Muscle of leg (tissue), 11 donors: ENCODE data around the gene SLC9C1. TPM values are rescaled to one million over a fixed set of nuclear protein-coding genes. Genes with fewer than 3 reads are reported as not detected.

Experiments used
- DNase-seq: peaks from one replicate; pipeline ENCODE4 v3.0.0; 2013
- H3K27ac ChIP-seq: one replicate; pipeline ENCODE4 v1.5.1; 2013; ENCODE audit warnings: mild to moderate bottlenecking, low read length, control low read depth
- H3K27me3 ChIP-seq: one replicate; pipeline ENCODE4 v1.6.1; 2013; ENCODE audit warnings: low read length; ENCODE audit not compliant: control insufficient read depth, insufficient read depth
- H3K36me3 ChIP-seq: one replicate; pipeline ENCODE4 v1.6.1; 2013; ENCODE audit warnings: low read length; ENCODE audit not compliant: control insufficient read depth, insufficient read depth
- H3K4me1 ChIP-seq: one replicate; pipeline ENCODE4 v1.6.1; 2013; ENCODE audit warnings: low read length; ENCODE audit not compliant: control insufficient read depth, insufficient read depth
- H3K4me3 ChIP-seq: one replicate; pipeline ENCODE4 v1.5.1; 2013; ENCODE audit warnings: low read length, control low read depth
- H3K9me3 ChIP-seq: replicated peaks from 2 replicates; pipeline ENCODE4 v1.6.1; 2013; ENCODE audit warnings: low read depth, low read length; ENCODE audit not compliant: control insufficient read depth
- WGBS: methylation state at CpG from one replicate; pipeline ENCODE4 v1.1.5; 2013; ENCODE audit warnings: missing lambda C conversion rate; ENCODE audit not compliant: insufficient coverage; 5-methylcytosine and 5-hydroxymethylcytosine counted together
- polyA plus RNA-seq, 8 donors: library from polyadenylated mRNA; unstranded; fragments of 120-200 nt; gene quantifications; one replicate each; pipeline versions ENCODE4 v1.2.1 to v1.2.3, GENCODE V29; 2013; ENCODE audit warnings: inconsistent platforms in 1 of 8, low replicate concordance in 1 of 8; ENCODE audit not compliant: insufficient read length in 8 of 8, insufficient read depth in 1 of 8
- total RNA-seq: library from RNA; stranded (reverse); fragments of 120-200 nt; gene quantifications from one replicate; pipeline ENCODE4 v1.2.4, GENCODE V29; 2013

The SLC9C1 gene
- total and polyA plus RNA-seq, 9 donors: 0.06 to 1.2 (median 0.33) TPM

- no peak for DNase-seq
- Histone ChIP-seq H3K9me3 (no peaks in the 10 kb centered on the region), H3K27ac (peak overlapping the region; percentile 71), H3K27me3 (no peaks in the 10 kb centered on the region), H3K4me3 (no peak overlapping the region), H3K36me3 (no peaks in the 10 kb centered on the region), H3K4me1 (peaks cover 24% of the 10 kb centered on the region)
- 82% methylated on average over 1 of the region's 6 CpGs for WGBS
Observed at GRCh38 chr3:112115806-112116383, 178.1 kb downstream of the SLC9C1 start.

- peak; percentile 50 for DNase-seq
- Histone ChIP-seq H3K27me3 (no peaks in the 10 kb centered on the region), H3K4me1 (peaks cover 24% of the 10 kb centered on the region), H3K27ac (peak overlapping the region; percentile 71), H3K36me3 (no peaks in the 10 kb centered on the region), H3K9me3 (no peaks in the 10 kb centered on the region), H3K4me3 (no peak overlapping the region)
- 63% methylated on average over 2 of the region's 6 CpGs for WGBS
Observed at GRCh38 chr3:112115161-112115739, 178.8 kb downstream of the SLC9C1 start.

- Histone ChIP-seq H3K4me1 (peaks cover 20% of the 10 kb centered on the region), H3K9me3 (no peaks in the 10 kb centered on the region), H3K4me3 (no peak overlapping the region), H3K36me3 (no peaks in the 10 kb centered on the region), H3K27me3 (no peaks in the 10 kb centered on the region), H3K27ac (peak overlapping the region; percentile 71)
- WGBS: no CpG with 5 or more reads among the region's 6 CpGs
- peak; percentile 42 for DNase-seq
Observed at GRCh38 chr3:112114576-112115160, 179.3 kb downstream of the SLC9C1 start.

- peak; percentile 72 for DNase-seq
- no peaks in the 10 kb centered on the region for H3K27me3 ChIP-seq
Observed at GRCh38 chr3:112111785-112112402, 182.1 kb downstream of the SLC9C1 start.

GRCh38 chr3:112109322-112109721 lies 184.7 kb downstream of the SLC9C1 start:
- no peaks in the 10 kb centered on the region for H3K36me3 ChIP-seq
- no peak overlapping the region for H3K27ac ChIP-seq
- no peak for DNase-seq
- H3K4me1 ChIP-seq: no peaks in the 10 kb centered on the region
- no peak overlapping the region for H3K4me3 ChIP-seq
- H3K27me3 ChIP-seq: no peaks in the 10 kb centered on the region
- 20% methylated on average over 1 of the region's 5 CpGs for WGBS
- no peaks in the 10 kb centered on the region for H3K9me3 ChIP-seq

More at GRCh38 chr3:112111785-112112402, 182.1 kb downstream of the SLC9C1 start:
- H3K36me3 ChIP-seq: no peaks in the 10 kb centered on the region
- H3K4me1 ChIP-seq: peaks cover 17% of the 10 kb centered on the region
- no peaks in the 10 kb centered on the region for H3K9me3 ChIP-seq
- 20% methylated on average over 1 of the region's 3 CpGs for WGBS
- H3K27ac ChIP-seq: no peak overlapping the region
- H3K4me3 ChIP-seq: no peak overlapping the region

GRCh38 chr3:112104774-112105173 lies 189.2 kb downstream of the SLC9C1 start:
- Histone ChIP-seq H3K27ac (no peak overlapping the region), H3K36me3 (no peaks in the 10 kb centered on the region), H3K9me3 (no peaks in the 10 kb centered on the region), H3K27me3 (no peaks in the 10 kb centered on the region), H3K4me3 (no peak overlapping the region), H3K4me1 (no peaks in the 10 kb centered on the region)
- no peak for DNase-seq
- WGBS: no CpG with 5 or more reads among the region's 2 CpGs

GRCh38 chr3:112101916-112102315 lies 192.1 kb downstream of the SLC9C1 start:
- Histone ChIP-seq H3K4me3 (no peak overlapping the region), H3K36me3 (no peaks in the 10 kb centered on the region), H3K27me3 (no peaks in the 10 kb centered on the region), H3K27ac (no peak overlapping the region), H3K9me3 (no peaks in the 10 kb centered on the region), H3K4me1 (no peaks in the 10 kb centered on the region)
- no peak for DNase-seq
- 76% methylated on average over 2 of the region's 2 CpGs for WGBS

GRCh38 chr3:112097378-112097777 lies 196.6 kb downstream of the SLC9C1 start:
- 0% methylated on average over 1 of the region's 4 CpGs for WGBS

GRCh38 chr3:112096176-112096575 lies 197.8 kb downstream of the SLC9C1 start:
- Histone ChIP-seq H3K9me3 (no peaks in the 10 kb centered on the region), H3K36me3 (no peaks in the 10 kb centered on the region), H3K4me3 (no peak overlapping the region), H3K27me3 (peaks cover 2% of the 10 kb centered on the region), H3K4me1 (peaks cover 8% of the 10 kb centered on the region), H3K27ac (no peak overlapping the region)
- WGBS: no CpG with 5 or more reads among the region's 2 CpGs
- DNase-seq: no peak

More at GRCh38 chr3:112097378-112097777, 196.6 kb downstream of the SLC9C1 start:
- Histone ChIP-seq H3K9me3 (no peaks in the 10 kb centered on the region), H3K4me3 (no peak overlapping the region), H3K36me3 (no peaks in the 10 kb centered on the region), H3K27ac (no peak overlapping the region), H3K4me1 (peaks cover 3% of the 10 kb centered on the region), H3K27me3 (no peaks in the 10 kb centered on the region)
- no peak for DNase-seq

GRCh38 chr3:112095731-112096130 lies 198.3 kb downstream of the SLC9C1 start:
- Histone ChIP-seq H3K27ac (no peak overlapping the region), H3K4me3 (no peak overlapping the region), H3K9me3 (no peaks in the 10 kb centered on the region), H3K27me3 (peaks cover 2% of the 10 kb centered on the region), H3K4me1 (peaks cover 10% of the 10 kb centered on the region), H3K36me3 (no peaks in the 10 kb centered on the region)
- DNase-seq: no peak
- WGBS: no CpG with 5 or more reads among the region's 2 CpGs
